ENCODE results near the gene CCDC198. TPM values are rescaled to one million over a fixed set of nuclear protein-coding genes. Genes with fewer than 3 reads are reported as not detected.

CCDC198 gene
- total RNA-seq, 1 donor, result not detected

Other genes with a start within 250 kb of the CCDC198 start
- gene EXOC5, start 225.0 kb downstream of the CCDC198 start, total RNA-seq, result 18.6 TPM
- gene AP5M1, start 224.9 kb downstream of the CCDC198 start, total RNA-seq, result 41.1 TPM
- gene NAA30, start 103.3 kb downstream of the CCDC198 start, total RNA-seq, result 29.6 TPM

Data from mononuclear cell (primary cell).